NCI-H2081 (cell line): ENCODE data around the gene URAD.
"Not testable (repeated sequence)": the region's sequence is repeated elsewhere in the genome, so short reads cannot be mapped to it uniquely, and the experiment has no call there.

Experiments used
- DNase-seq, 2 experiments: peaks; one replicate each; lab custom pipeline; 2025; lab: John Stamatoyannopoulos, UW

URAD gene

GRCh38 chr13:27988520-27988919, at the start of gene URAD:
Gene URAD (minus strand): TSS chr13:27988693. CDS start chr13:27988637, 56 bp downstream.
- no peak for DNase-seq

GRCh38 chr13:28037399-28037798, 48.9 kb upstream of the URAD start:
- no peak for DNase-seq

- DNase-seq, result no peak
Observed at GRCh38 chr13:28035146-28035782, 46.8 kb upstream of the URAD start.

GRCh38 chr13:28033894-28034655, 45.6 kb upstream of the URAD start:
- DNase-seq, result no peak

DNA sequence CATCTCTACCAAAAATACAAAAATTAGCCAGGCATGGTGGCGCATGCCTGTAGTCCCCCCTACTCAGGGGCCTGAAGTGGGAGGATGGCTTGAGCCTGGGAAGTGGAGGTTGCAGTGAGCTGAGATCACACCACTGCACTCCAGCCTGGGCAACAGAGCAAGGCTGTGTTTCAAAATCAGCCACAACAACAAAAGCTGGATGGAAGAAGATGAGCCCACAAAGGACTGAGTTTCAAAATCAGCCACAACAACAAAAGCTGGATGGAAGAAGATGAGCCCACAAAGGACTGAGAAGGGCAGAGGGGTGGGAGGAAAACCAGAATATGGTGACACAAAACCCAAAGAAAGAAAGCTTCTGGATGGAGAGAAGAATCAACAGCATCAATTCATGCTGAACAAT, 43.9 kb upstream of the URAD start:
- DNase-seq, result not testable (repeated sequence)

DNA sequence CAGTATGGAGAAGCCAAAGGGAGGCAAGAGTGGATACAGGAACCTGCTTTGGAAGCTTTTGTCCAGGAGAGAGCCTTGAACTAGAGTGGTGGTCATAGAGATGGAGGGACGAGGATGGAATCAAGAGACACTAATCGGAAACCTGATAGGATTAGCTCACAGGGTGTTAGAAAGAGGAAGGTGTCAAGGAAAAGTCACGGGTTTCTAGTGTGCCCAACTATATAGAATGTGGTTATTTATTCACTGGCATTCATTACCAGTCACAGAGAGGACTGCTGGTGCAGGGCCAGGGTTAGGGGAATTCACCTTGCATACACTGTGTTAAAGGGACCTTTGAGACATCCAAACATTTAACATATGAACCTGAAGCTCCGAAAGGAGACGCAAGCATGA, 43.4 kb upstream of the URAD start:
- DNase-seq, result no peak

GRCh38 chr13:28031220-28031895, 42.9 kb upstream of the URAD start:
- DNase-seq, result no peak

DNA sequence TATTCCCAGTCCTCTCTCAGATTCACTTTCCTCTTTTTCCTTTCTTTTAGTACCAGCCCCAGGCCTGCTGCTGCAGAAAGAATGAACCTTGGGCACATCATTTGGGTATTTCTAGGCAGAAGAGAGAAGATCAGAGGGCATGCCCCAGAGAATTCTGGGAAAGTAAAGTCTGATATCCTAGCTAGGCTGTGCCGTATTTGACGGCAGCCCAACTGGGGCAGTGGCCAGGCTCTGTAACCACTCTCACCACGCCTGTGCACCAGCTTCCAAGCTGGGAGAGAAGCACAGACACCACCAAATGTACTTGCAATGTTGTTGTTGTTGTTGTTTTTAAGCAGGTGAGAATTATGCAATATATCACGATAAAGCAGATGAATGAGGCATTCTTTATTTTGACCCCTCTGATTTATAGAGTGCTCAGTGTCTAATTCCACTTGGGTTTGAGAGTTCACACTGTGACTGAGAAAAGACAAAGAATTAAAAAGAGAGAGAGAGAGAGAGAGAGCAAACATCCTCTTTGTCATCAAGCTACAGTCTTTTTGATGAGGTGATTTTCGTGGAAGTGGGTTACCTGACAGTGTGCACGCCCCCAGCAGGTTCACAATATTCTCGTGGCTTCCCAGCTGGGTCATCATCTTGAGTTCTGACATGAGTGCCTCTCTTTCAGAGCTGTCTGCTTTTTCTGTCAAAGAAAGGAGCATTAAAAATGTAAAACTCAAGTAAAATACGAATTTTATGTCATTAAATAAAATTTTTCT, 39.3 kb upstream of the URAD start:
- DNase-seq, result no peak

DNA sequence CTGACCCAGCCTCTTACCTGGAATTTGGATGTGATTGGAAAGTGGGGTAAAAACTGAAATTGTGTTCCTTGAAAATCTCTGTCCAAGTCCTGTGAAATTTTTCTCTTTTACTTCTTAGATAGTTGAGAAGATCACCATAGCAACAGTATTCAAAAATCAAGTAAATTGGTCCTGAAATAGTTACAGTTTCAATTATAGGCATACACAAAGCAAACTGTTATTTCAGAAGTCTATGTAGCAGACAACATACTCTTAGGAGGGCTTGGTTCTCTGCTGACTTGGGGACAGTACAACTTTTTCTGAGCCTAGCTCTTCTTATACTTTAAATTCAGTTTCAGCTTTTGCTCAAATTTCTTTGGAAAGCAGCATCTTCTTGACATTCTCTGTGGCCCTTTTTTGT, 38.6 kb upstream of the URAD start:
- no peak for DNase-seq

DNA sequence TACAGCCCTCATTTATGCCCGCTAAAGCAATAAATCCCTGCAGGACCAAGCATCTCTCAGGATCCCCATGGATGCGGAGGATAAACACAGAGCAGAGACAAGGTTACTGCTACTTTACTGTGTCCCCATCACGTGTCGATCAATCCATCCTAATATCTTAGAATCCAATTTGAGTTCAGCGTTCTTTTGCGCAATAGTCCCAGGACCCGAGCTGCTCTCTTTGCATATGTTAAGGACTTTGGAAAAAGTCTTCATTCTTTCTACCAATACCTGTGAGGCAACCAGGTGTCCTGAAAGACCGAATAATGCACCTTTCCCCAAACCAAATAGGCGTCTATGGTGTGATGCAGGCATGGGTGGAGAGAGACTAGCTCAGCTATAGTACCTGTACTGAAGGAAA, 38.0 kb upstream of the URAD start:
- DNase-seq, result no peak

- no peak for DNase-seq
Observed at GRCh38 chr13:28022848-28023518, 34.5 kb upstream of the URAD start.

- no peak for DNase-seq
Observed at GRCh38 chr13:28014301-28014700, 25.8 kb upstream of the URAD start.

DNA sequence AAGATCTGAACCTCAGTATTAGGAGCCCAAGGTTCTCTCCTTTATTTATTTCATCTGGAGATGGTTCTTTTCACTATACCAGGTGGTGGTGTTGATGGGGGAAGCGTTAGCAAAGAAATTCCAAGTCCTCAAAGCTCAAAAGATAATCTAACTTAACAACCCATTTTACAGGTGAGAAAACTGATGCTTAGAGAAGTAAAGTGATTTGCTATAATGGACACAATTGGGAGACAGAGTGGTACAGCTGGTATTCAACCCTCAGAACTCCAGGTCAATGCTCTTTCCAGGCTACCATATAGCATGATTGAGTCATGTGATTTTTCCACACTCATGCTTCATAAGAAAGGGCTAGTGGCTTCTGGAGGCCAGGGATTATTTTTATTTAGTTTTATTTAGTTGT, 25.0 kb upstream of the URAD start:
- no peak for DNase-seq

- no peak for DNase-seq
Observed at GRCh38 chr13:28012896-28013295, 24.4 kb upstream of the URAD start.

GRCh38 chr13:28012383-28012782, 23.9 kb upstream of the URAD start:
- no peak for DNase-seq

- DNase-seq, result no peak
Observed at GRCh38 chr13:28010046-28010445, 21.6 kb upstream of the URAD start.

DNA sequence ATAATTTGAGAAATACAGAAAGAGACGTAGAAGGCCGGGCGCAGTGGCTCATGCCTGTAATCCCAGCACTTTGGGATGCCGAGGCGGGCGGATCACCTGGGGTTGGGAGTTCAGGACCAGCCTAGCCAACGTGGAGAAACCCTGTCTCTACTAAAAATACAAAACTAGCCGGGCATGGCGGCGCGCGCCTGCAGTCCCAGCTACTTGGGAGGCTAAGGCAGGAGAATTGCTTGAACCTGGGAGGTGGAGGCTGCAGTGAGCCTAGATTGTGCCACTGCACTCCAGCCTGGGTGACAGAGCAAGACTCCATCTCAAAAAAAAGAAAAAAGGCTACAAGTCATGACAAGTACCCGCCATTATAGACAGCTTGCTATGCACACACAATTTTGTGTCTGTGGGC, 16.5 kb upstream of the URAD start:
- DNase-seq, result not testable (repeated sequence)

DNA sequence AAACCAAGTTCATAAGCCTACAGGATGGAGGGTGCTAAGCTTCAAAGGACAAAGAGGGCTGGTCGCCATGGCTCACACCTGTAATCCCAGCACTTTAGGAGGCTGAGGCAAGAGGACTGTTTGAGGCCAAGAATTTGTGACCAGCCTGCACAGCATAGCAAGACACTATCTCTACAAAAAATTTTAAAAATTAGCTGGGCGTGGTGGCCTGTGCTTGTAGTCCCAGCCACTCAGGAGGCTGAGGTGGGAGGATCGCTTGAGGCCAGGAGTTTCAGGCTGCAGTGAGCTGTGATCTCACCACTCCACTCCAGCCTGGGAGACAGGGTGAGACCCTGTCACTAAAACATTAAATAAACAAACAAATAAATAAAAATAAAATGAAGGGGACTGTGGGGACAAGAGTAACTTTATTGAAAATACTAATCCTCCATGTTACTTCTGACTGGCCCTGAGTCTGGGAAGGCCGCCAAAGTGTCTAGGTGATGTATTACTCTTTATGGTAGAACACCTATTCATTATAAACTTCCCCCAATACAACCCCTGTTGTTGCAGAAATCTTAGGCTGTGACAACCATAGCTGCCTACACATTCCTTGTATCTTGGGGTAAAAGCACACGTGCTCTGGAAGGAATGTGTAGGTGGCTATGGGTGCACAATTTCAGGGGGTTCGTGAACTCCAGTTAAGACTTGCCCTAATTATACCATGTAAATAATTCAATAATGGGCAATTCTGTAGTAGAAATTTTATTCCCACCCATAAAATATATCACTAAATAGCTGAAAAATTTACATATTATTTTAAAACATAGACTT, 14.6 kb upstream of the URAD start:
- DNase-seq, result no peak

GRCh38 chr13:28001837-28002473, 13.5 kb upstream of the URAD start:
- DNase-seq, result no peak

GRCh38 chr13:28001049-28001448, 12.6 kb upstream of the URAD start:
- DNase-seq, result no peak

DNA sequence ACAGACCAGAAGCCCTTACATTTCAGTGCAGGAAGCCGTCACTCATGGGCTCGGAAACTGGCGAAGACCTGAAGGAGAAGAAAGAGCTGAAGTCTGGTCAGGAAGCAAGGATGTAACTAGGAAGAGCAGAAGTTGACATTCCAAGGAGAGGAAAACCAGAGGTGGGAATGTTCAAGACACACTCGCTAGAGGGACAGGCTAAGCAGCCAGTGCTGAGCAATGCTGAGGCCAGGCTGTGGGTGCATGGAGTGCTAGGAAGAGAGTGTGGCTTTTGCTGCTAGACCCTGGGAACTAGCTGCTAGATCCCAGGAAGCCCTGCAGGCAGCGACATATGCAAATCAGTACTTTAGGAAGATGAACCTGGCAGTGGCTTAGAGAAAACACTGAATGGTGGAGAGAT, 12.1 kb upstream of the URAD start:
- DNase-seq, result no peak
